Renal cortical epithelial cell (primary cell): ENCODE results near the gene RADIL. TPM values are rescaled to one million over a fixed set of nuclear protein-coding genes. Genes with fewer than 3 reads are reported as not detected.

Experiments
- DNase-seq: peaks from one replicate; pipeline ENCODE4 v3.0.0-alpha.2; 2011; ENCODE audit warnings: low read depth
- total RNA-seq: library from RNA; depleted of rRNA; stranded (reverse); fragments of >200 nt; gene quantifications from 2 replicates; pipeline ENCODE4 v1.2.3, GENCODE V29; 2014

Gene RADIL
- total RNA-seq, 1 donor from 2014 or later, result not detected

GRCh38 chr7:4882169-4883032 is 1.1 kb downstream of the RADIL start:
- no peak for DNase-seq

- no peak for DNase-seq
Measured at GRCh38 chr7:4880218-4880617, 3.3 kb downstream of the RADIL start.

GRCh38 chr7:4879396-4880081 is 4.0 kb downstream of the RADIL start:
- no peak for DNase-seq

- DNase-seq, result no peak
Measured at GRCh38 chr7:4878336-4879335, 4.9 kb downstream of the RADIL start.

GRCh38 chr7:4876586-4876985 is 6.9 kb downstream of the RADIL start:
- DNase-seq, result no peak

GRCh38 chr7:4875391-4875790 is 8.1 kb downstream of the RADIL start:
- no peak for DNase-seq

GRCh38 chr7:4873071-4873944 is 10.2 kb downstream of the RADIL start:
- no peak for DNase-seq

- no peak for DNase-seq
Measured at GRCh38 chr7:4871930-4872675, 11.4 kb downstream of the RADIL start.

- no peak for DNase-seq
Measured at GRCh38 chr7:4871056-4871680, 12.3 kb downstream of the RADIL start.

GRCh38 chr7:4868493-4868892 is 15.0 kb downstream of the RADIL start:
- DNase-seq, result no peak

GRCh38 chr7:4866528-4867496 is 16.7 kb downstream of the RADIL start:
- DNase-seq, result no peak

GRCh38 chr7:4862156-4862555 is 21.4 kb downstream of the RADIL start:
- no peak for DNase-seq

GRCh38 chr7:4861673-4862072 is 21.8 kb downstream of the RADIL start, which contains the start of gene PAPOLB:
PAPOLB (minus strand) TSS chr7:4862030; CDS start chr7:4861810, 220 bp downstream.
- no peak for DNase-seq

- DNase-seq, result no peak
Measured at GRCh38 chr7:4861227-4861626, 22.3 kb downstream of the RADIL start.

- no peak for DNase-seq
Measured at GRCh38 chr7:4857189-4857588, 26.3 kb downstream of the RADIL start.

GRCh38 chr7:4856336-4857057 is 27.0 kb downstream of the RADIL start:
- no peak for DNase-seq

- no peak for DNase-seq
Measured at GRCh38 chr7:4854916-4855315, 28.6 kb downstream of the RADIL start.
